ENCODE measurements around the gene GLDN. TPM values are rescaled to one million over a fixed set of nuclear protein-coding genes. Genes with fewer than 3 reads are reported as not detected.

Gene GLDN
- total RNA-seq, 1 experiment from 2014 or later = 0.57 TPM

GRCh38 chr15:51368751-51369450, 27.4 kb downstream of the GLDN start:
- intact Hi-C loops (cut with micrococcal nuclease; ENCODE audit: unreplicated experiment) = no loop called here
- in situ Hi-C loops (cut with HindIII; ENCODE audit: low pct_unique_long_range_greater_than_20kb, low sequenced_read_pairs) = no loop called here
- Histone ChIP-seq H3K4me1 (ENCODE audit: control insufficient read depth, insufficient read depth, low read length) (no peaks in the 10 kb centered on the region), H3K27ac (ENCODE audit: low read length) (no peak overlapping the region), H3K36me3 (ENCODE audit: control insufficient read depth, insufficient read depth, low read length) (no peaks in the 10 kb centered on the region), H3K4me3 (ENCODE audit: low read depth in 2 of 2, low read length in 2 of 2) (no peak overlapping the region), H3K27me3 (ENCODE audit: control insufficient read depth, insufficient read depth, low read length) (no peaks in the 10 kb centered on the region; the same call in 1 of the 2 replicates), H3K9me3 (ENCODE audit: control insufficient read depth, insufficient read depth, low read depth, low read length) (no peaks in the 10 kb centered on the region)
- DNase-seq (ENCODE audit: low read depth, low spot score) (peak; percentile 22), ATAC-seq (peak; percentile 44; the same call in 1 of the 2 replicates)
- CTCF ChIA-PET = interaction anchor here (0.6 to 0.9 kb wide), 2 partner anchors 30 to 206 kb away, joined by 3 to 4 read pairs; no protein-coding TSS in a partner anchor
- POLR2A ChIA-PET = no interaction called here
- BruUV-seq (replicated peaks) = no TSS peak
- no peak for TF ChIP-seq SIN3A (IDR thresholded peaks at IDR 0.05; ENCODE audit: borderline replicate concordance, insufficient read depth, low read depth, low read length)
- no peak for TF ChIP-seq TCF7L2 (IDR thresholded peaks at IDR 0.05; ENCODE audit: low read depth, low read length)

- no peak overlapping the region for H3K27ac ChIP-seq (ENCODE audit: low read length)
- no peak for ATAC-seq
- POLR2A ChIA-PET = no interaction called here
- in situ Hi-C loops (cut with HindIII; ENCODE audit: low pct_unique_long_range_greater_than_20kb, low sequenced_read_pairs) = no loop called here
- no peak for DNase-seq (ENCODE audit: low read depth, low spot score)
- no TSS peak for BruUV-seq (replicated peaks)
- H3K9me3 ChIP-seq (ENCODE audit: control insufficient read depth, insufficient read depth, low read depth, low read length) = no peaks in the 10 kb centered on the region
- CTCF ChIA-PET = interaction anchor here (0.9 kb wide), 1 partner anchor 206 kb away, joined by 4 read pairs; no protein-coding TSS in a partner anchor
- no peak for TF ChIP-seq SIN3A (IDR thresholded peaks at IDR 0.05; ENCODE audit: borderline replicate concordance, insufficient read depth, low read depth, low read length)
- TF ChIP-seq, protein P1, sequence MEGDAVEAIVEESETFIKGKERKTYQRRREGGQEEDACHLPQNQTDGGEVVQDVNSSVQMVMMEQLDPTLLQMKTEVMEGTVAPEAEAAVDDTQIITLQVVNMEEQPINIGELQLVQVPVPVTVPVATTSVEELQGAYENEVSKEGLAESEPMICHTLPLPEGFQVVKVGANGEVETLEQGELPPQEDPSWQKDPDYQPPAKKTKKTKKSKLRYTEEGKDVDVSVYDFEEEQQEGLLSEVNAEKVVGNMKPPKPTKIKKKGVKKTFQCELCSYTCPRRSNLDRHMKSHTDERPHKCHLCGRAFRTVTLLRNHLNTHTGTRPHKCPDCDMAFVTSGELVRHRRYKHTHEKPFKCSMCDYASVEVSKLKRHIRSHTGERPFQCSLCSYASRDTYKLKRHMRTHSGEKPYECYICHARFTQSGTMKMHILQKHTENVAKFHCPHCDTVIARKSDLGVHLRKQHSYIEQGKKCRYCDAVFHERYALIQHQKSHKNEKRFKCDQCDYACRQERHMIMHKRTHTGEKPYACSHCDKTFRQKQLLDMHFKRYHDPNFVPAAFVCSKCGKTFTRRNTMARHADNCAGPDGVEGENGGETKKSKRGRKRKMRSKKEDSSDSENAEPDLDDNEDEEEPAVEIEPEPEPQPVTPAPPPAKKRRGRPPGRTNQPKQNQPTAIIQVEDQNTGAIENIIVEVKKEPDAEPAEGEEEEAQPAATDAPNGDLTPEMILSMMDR (IDR thresholded peaks at IDR 0.05) = no peak
- TF ChIP-seq TCF7L2 (IDR thresholded peaks at IDR 0.05; ENCODE audit: low read depth, low read length) = no peak
- TF ChIP-seq POLR2AphosphoS5 (IDR thresholded peaks at IDR 0.05; ENCODE audit: low read depth, low read length) = no peak
- TF ChIP-seq, protein P2, sequence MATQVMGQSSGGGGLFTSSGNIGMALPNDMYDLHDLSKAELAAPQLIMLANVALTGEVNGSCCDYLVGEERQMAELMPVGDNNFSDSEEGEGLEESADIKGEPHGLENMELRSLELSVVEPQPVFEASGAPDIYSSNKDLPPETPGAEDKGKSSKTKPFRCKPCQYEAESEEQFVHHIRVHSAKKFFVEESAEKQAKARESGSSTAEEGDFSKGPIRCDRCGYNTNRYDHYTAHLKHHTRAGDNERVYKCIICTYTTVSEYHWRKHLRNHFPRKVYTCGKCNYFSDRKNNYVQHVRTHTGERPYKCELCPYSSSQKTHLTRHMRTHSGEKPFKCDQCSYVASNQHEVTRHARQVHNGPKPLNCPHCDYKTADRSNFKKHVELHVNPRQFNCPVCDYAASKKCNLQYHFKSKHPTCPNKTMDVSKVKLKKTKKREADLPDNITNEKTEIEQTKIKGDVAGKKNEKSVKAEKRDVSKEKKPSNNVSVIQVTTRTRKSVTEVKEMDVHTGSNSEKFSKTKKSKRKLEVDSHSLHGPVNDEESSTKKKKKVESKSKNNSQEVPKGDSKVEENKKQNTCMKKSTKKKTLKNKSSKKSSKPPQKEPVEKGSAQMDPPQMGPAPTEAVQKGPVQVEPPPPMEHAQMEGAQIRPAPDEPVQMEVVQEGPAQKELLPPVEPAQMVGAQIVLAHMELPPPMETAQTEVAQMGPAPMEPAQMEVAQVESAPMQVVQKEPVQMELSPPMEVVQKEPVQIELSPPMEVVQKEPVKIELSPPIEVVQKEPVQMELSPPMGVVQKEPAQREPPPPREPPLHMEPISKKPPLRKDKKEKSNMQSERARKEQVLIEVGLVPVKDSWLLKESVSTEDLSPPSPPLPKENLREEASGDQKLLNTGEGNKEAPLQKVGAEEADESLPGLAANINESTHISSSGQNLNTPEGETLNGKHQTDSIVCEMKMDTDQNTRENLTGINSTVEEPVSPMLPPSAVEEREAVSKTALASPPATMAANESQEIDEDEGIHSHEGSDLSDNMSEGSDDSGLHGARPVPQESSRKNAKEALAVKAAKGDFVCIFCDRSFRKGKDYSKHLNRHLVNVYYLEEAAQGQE (IDR thresholded peaks at IDR 0.05; ENCODE audit: insufficient read depth in 1 of 2, low read depth in 2 of 2, low read length in 1 of 2) = no peak
- no peak overlapping the region for H3K4me3 ChIP-seq (ENCODE audit: low read depth in 2 of 2, low read length in 2 of 2)
- no peaks in the 10 kb centered on the region for H3K4me1 ChIP-seq (ENCODE audit: control insufficient read depth, insufficient read depth, low read length)
- H3K36me3 ChIP-seq (ENCODE audit: control insufficient read depth, insufficient read depth, low read length) = no peaks in the 10 kb centered on the region
- intact Hi-C loops (cut with micrococcal nuclease; ENCODE audit: unreplicated experiment) = no loop called here
- H3K27me3 ChIP-seq (ENCODE audit: control insufficient read depth, insufficient read depth, low read length) = no peaks in the 10 kb centered on the region; the same call in 1 of the 2 replicates
Observed at GRCh38 chr15:51369451-51369761, 28.0 kb downstream of the GLDN start.

GRCh38 chr15:51371266-51371665, 29.8 kb downstream of the GLDN start:
- no peaks in the 10 kb centered on the region for H3K9me3 ChIP-seq (ENCODE audit: control insufficient read depth, insufficient read depth, low read depth, low read length)
- H3K36me3 ChIP-seq (ENCODE audit: control insufficient read depth, insufficient read depth, low read length) = no peaks in the 10 kb centered on the region
- ATAC-seq (no peak), DNase-seq (ENCODE audit: low read depth, low spot score) (no peak)
- H3K27me3 ChIP-seq (ENCODE audit: control insufficient read depth, insufficient read depth, low read length) = no peaks in the 10 kb centered on the region
- POLR2A ChIA-PET = no interaction called here
- intact Hi-C loops (cut with micrococcal nuclease; ENCODE audit: unreplicated experiment) (no loop called here), in situ Hi-C loops (cut with HindIII; ENCODE audit: low pct_unique_long_range_greater_than_20kb, low sequenced_read_pairs) (no loop called here)
- H3K4me3 ChIP-seq (ENCODE audit: low read depth in 2 of 2, low read length in 2 of 2) = no peak overlapping the region
- BruUV-seq (replicated peaks) = no TSS peak
- TF ChIP-seq, protein P2 (IDR thresholded peaks at IDR 0.05; ENCODE audit: insufficient read depth in 1 of 2, low read depth in 2 of 2, low read length in 1 of 2) = no peak
- no peak for TF ChIP-seq SIN3A (IDR thresholded peaks at IDR 0.05; ENCODE audit: borderline replicate concordance, insufficient read depth, low read depth, low read length)
- no peak for TF ChIP-seq TCF7L2 (IDR thresholded peaks at IDR 0.05; ENCODE audit: low read depth, low read length)
- TF ChIP-seq POLR2AphosphoS5 (IDR thresholded peaks at IDR 0.05; ENCODE audit: low read depth, low read length) = no peak
- TF ChIP-seq, protein P1 (IDR thresholded peaks at IDR 0.05) = no peak
- H3K27ac ChIP-seq (ENCODE audit: low read length) = no peak overlapping the region
- CTCF ChIA-PET = no interaction called here
- no peaks in the 10 kb centered on the region for H3K4me1 ChIP-seq (ENCODE audit: control insufficient read depth, insufficient read depth, low read length)
